Adipocyte (in vitro differentiated cells): ENCODE measurements around the gene BMF.

Experiments
- DNase-seq: peaks from one replicate; pipeline ENCODE4 v3.0.0-alpha.2; 2015; ENCODE audit warnings: low read depth
- H3K27me3 ChIP-seq: replicated peaks from 2 replicates; pipeline ENCODE4 v1.7.0; 2013; ENCODE audit warnings: mild to moderate bottlenecking, low read length, moderate library complexity; ENCODE audit not compliant: control insufficient read depth, insufficient read depth
- H3K36me3 ChIP-seq: 2 replicates; pipeline ENCODE4 v1.7.0; 2013; ENCODE audit warnings: low read length, mild to moderate bottlenecking, moderate library complexity; ENCODE audit not compliant: control insufficient read depth, insufficient read depth, severe bottlenecking
- H3K4me1 ChIP-seq: 2 replicates; pipeline ENCODE4 v1.7.0; 2013; ENCODE audit warnings: mild to moderate bottlenecking, low read length, moderate library complexity; ENCODE audit not compliant: control insufficient read depth, insufficient read depth
- H3K4me3 ChIP-seq: 2 replicates; pipeline ENCODE4 v1.7.0; 2013; ENCODE audit warnings: mild to moderate bottlenecking, low read length, moderate library complexity
- H3K9ac ChIP-seq: 2 replicates; pipeline ENCODE4 v1.7.0; 2013; ENCODE audit warnings: mild to moderate bottlenecking, low read length, moderate library complexity
- H3K9me3 ChIP-seq: 2 replicates; pipeline ENCODE4 v1.7.0; 2013; ENCODE audit warnings: mild to moderate bottlenecking, low read length, moderate library complexity; ENCODE audit not compliant: control insufficient read depth

BMF gene

DNA sequence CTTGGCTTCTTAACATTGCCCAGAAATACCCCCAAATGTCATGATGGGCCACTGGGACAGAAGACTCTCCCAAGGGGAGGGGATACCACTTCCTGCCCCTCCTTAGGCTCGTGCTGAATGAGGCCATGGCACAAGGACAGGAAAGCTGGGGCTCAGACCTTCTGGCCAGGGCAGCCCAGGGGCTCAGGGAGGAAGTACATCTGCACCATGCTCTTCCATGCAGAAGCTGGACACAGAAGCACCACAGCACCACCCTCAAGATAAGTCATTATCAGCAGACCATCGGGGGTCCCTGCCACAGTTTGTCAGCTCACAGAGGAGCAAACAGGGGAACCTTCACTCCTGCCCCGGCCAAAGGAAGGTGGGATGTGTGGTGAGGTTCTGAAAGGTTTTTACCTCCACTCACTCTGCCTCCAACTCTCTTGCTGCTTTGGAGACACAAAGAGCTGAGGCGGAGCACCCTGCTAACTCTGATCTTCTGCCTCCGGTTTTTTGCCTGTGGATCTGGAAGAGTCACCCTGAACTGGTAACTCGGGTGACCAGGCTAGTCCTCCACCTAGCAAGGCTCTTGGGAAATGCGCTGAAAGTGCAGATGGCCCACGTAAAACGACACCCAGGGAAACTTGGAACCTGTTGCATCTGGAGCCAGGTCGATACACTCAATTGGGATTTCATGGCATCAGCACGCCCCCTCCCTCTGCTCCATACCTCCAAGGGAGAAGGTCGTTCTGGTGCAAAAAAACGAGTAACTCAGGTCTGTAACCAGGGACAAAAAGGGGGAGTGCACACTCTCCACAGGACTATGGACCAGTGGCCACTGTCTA is 8.3 kb downstream of the BMF start:
- H3K4me1 ChIP-seq = peaks cover 65% of the 10 kb centered on the region

DNA sequence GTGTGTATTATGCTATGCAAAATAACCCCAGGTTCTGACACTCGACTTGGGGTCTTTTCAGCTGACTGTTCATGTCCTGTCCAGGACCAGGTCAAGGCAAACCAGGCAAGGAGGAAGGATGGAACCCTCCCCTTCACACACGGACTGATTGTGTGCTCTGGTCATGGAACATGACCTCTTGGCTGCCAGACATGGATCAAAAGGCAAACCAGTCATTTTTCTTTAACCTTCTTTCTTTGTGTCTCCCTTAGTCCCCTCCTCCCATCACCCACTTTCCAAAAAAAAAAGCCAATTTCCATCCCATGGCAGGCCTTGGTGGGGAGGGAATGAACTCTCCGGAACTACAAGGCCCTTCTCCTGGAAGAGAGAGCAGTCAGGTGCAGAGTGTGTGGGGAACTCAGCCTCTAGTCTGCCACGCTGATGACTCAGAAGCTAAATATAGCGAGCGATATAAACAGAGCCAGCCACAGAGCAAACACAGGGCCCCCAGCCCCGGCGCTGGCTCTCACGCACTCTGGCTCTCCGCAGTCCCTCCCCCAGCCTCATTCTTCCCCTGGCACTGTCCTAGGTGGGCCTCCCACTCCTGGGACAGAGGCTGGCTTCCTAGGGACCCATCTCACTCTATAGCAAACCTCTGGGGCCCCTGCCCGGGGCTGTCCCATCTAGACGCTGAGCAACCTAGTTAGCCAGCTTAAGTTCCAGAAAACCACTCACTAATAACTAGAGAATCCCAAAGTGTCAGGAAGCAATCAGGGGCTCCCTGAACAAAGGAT is 10.0 kb downstream of the BMF start:
- peak; percentile 97 for DNase-seq
- H3K4me3 ChIP-seq = peak overlapping the region; percentile 1
- no peaks in the 10 kb centered on the region for H3K9me3 ChIP-seq
- no peaks in the 10 kb centered on the region for H3K36me3 ChIP-seq
- H3K27me3 ChIP-seq = no peaks in the 10 kb centered on the region
- H3K9ac ChIP-seq = peak overlapping the region; percentile 59
- H3K4me1 ChIP-seq = peaks cover 50% of the 10 kb centered on the region

More for the DNA sequence above, 8.3 kb downstream of the BMF start:
- no peaks in the 10 kb centered on the region for H3K9me3 ChIP-seq
- no peak for DNase-seq
- H3K4me3 ChIP-seq = no peak overlapping the region
- H3K27me3 ChIP-seq = no peaks in the 10 kb centered on the region
- H3K9ac ChIP-seq = peak overlapping the region; percentile 21
- H3K36me3 ChIP-seq = no peaks in the 10 kb centered on the region

GRCh38 chr15:40097968-40098476 is 10.7 kb downstream of the BMF start:
- DNase-seq = no peak
- Histone ChIP-seq H3K36me3 (no peaks in the 10 kb centered on the region), H3K4me3 (peak overlapping the region; percentile 1), H3K9ac (peak overlapping the region; percentile 59), H3K9me3 (no peaks in the 10 kb centered on the region), H3K4me1 (peaks cover 48% of the 10 kb centered on the region), H3K27me3 (no peaks in the 10 kb centered on the region)

GRCh38 chr15:40097096-40097967 is 11.3 kb downstream of the BMF start:
- Histone ChIP-seq H3K9me3 (no peaks in the 10 kb centered on the region), H3K36me3 (no peaks in the 10 kb centered on the region), H3K9ac (peak overlapping the region; percentile 15), H3K4me3 (peak overlapping the region; percentile 1), H3K27me3 (no peaks in the 10 kb centered on the region), H3K4me1 (peaks cover 47% of the 10 kb centered on the region)
- DNase-seq = no peak

DNA sequence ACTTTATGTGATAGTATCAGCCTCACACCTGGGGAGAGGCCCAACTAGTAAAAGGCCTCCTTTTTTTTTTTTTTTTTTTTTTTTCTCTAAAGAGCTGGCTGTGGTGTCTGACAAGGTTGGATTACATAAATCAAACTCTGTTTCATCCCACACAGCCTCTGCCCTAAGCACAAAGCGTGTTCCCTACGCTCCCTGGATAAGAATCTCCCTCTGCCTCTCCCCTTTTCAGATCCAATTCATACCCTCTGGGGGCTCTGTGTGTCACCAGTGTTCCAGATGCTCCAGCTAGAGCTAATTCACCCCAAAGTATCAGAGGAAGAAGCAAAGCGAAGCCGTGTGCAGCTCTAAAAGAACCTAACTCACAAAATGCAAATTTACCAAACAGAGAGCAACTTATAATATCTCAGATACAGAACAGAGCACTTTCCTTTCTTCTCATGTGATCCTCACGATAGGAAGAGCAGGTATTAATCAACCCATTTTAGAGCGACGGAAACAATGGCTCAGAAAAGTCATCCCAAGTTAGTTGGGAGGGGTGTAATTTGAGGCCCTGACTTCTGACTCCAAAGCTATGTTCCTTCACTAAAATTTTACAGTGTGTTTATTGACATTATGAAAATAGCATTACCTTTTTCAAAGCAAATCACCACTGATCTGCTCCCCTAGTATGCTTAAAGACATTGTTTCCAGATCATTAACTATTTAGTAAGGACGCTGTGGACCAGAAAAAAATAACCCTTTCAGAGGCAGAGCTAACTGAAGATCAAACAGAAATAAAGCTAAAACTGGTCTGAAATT is 12.4 kb downstream of the BMF start:
- Histone ChIP-seq H3K4me3 (no peak overlapping the region), H3K4me1 (peaks cover 57% of the 10 kb centered on the region), H3K27me3 (no peaks in the 10 kb centered on the region), H3K9ac (no peak overlapping the region), H3K36me3 (no peaks in the 10 kb centered on the region), H3K9me3 (no peaks in the 10 kb centered on the region)
- peak; percentile 48 for DNase-seq

- DNase-seq = no peak
- Histone ChIP-seq H3K4me1 (peaks cover 59% of the 10 kb centered on the region), H3K4me3 (no peak overlapping the region), H3K9ac (no peak overlapping the region), H3K27me3 (no peaks in the 10 kb centered on the region), H3K9me3 (no peaks in the 10 kb centered on the region), H3K36me3 (no peaks in the 10 kb centered on the region)
Observed at GRCh38 chr15:40095371-40096093, 13.1 kb downstream of the BMF start.

- no peaks in the 10 kb centered on the region for H3K36me3 ChIP-seq
- H3K27me3 ChIP-seq = no peaks in the 10 kb centered on the region
- no peak overlapping the region for H3K4me3 ChIP-seq
- no peak for DNase-seq
- peaks cover 54% of the 10 kb centered on the region for H3K4me1 ChIP-seq
- no peak overlapping the region for H3K9ac ChIP-seq
- H3K9me3 ChIP-seq = no peaks in the 10 kb centered on the region
Observed at GRCh38 chr15:40094156-40094555, 14.5 kb downstream of the BMF start.

DNA sequence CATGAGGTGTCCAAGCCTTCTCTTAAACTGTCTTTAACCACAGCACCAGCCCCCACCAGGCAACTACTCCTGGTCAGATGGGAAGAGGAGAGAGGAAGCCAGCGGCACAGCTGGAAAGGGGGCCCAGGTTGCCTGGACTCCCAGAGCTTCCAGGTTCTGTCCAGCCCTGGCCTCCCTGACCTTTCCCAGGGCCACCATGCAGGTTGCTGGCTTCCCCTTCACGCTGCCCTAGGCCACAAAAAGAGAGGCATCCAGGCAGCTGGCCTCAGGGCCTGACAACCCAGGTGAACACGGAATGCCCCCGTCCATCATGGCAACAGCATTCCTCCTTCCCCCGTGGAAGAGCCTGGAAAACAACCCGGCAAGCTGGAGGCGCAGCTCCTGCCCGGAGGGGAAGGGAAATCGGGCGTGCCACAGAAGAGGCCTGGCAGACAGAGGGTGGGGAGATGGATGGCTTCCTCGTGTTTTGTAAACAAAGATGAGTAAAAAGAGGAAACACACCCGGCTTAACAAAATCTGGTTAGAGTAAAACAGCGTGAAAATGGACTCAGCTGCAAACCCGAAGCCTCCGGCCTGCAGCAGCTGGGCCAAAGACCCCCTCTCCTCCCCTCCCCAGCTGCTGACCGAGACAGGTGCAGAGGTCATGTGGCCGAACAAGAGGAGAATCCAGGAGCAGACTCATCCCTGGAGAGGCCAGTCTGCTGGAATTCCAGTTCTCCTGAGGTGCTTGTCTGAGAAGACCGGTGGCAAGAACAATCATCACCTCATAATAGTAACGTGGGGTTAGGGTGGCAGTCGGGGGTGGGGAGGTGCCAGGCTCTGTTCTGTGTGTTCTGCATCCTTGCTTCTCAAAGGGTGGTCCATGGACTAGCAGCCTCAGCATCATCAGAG is 15.5 kb downstream of the BMF start:
- H3K9me3 ChIP-seq = no peaks in the 10 kb centered on the region
- no peaks in the 10 kb centered on the region for H3K27me3 ChIP-seq
- no peaks in the 10 kb centered on the region for H3K36me3 ChIP-seq
- no peak overlapping the region for H3K4me3 ChIP-seq
- DNase-seq = no peak
- H3K9ac ChIP-seq = peak overlapping the region; percentile 48
- H3K4me1 ChIP-seq = peaks cover 53% of the 10 kb centered on the region

GRCh38 chr15:40092256-40092978 is 16.3 kb downstream of the BMF start:
- H3K4me3 ChIP-seq = no peak overlapping the region
- no peaks in the 10 kb centered on the region for H3K9me3 ChIP-seq
- no peaks in the 10 kb centered on the region for H3K36me3 ChIP-seq
- peaks cover 46% of the 10 kb centered on the region for H3K4me1 ChIP-seq
- peak overlapping the region; percentile 5 for H3K9ac ChIP-seq
- H3K27me3 ChIP-seq = no peaks in the 10 kb centered on the region
- peak; percentile 92 for DNase-seq
